K562 (cell line): ENCODE results near the gene EZH1. TPM values are rescaled to one million over a fixed set of nuclear protein-coding genes. Genes with fewer than 3 reads are reported as not detected.
A peak's percentile ranks its signal among the peaks of the same experiment; 100 is the strongest.

Experiments used
- CLOCK ChIP-seq: fragments of 250-450 bp; sonication (Bioruptor Pico); IDR thresholded peaks from 2 replicates; pipeline ENCODE4 v1.4.0; 2020; ENCODE audit warnings: mild to moderate bottlenecking, moderate library complexity, borderline replicate concordance
- DMBX1 ChIP-seq: fragments of 250-450 bp; sonication (Bioruptor Pico); IDR thresholded peaks from 2 replicates; pipeline ENCODE4 v1.8.0; 2022; ENCODE audit warnings: inconsistent platforms, mild to moderate bottlenecking, moderate library complexity, borderline replicate concordance
- FOXO4 ChIP-seq: fragments of 450-650 bp; formaldehyde crosslinking; IDR thresholded peaks from 2 replicates; pipeline ENCODE4 v1.4.0; 2020; ENCODE audit warnings: mild to moderate bottlenecking, moderate library complexity
- HDAC2 ChIP-seq: fragments of 450-650 bp; IDR thresholded peaks from 2 replicates; pipeline ENCODE4 v1.6.1; 2016; ENCODE audit warnings: mild to moderate bottlenecking
- PATZ1 ChIP-seq: fragments of 250-450 bp; sonication (Bioruptor Pico); IDR thresholded peaks from 2 replicates; pipeline ENCODE4 v1.5.0; 2020; ENCODE audit warnings: mild to moderate bottlenecking, borderline replicate concordance
- PBX2 ChIP-seq, 2 experiments: IDR thresholded peaks in 1 of 2; conservative IDR thresholded peaks in 1 of 2; 2 replicates each; pipeline ENCODE4 v1.6.1; 2016; ENCODE audit warnings: low read depth in 2 of 2, mild to moderate bottlenecking in 1 of 2, missing compliant biosample characterization in 1 of 2, missing genetic modification characterization in 1 of 2, moderate library complexity in 1 of 2
- USF2 ChIP-seq: sonication (generic); formaldehyde crosslinking; IDR thresholded peaks from 2 replicates; pipeline ENCODE4 v1.5.0; 2020; ENCODE audit warnings: missing genetic modification reagents
- ZBTB11 ChIP-seq, 3 experiments: fragments of 200-800 bp in 1 of 3; fragments of 250-450 bp in 1 of 3; fragments of 450-650 bp in 1 of 3; sonication (Bioruptor Pico) in 1 of 3; sonication (Bioruptor generic) in 1 of 3; formaldehyde crosslinking in 1 of 3; IDR thresholded peaks; 2 replicates each; pipeline versions ENCODE4 v1.6.1 to v1.8.0; 2016 to 2022; ENCODE audit warnings: mild to moderate bottlenecking in 2 of 3, missing genetic modification characterization in 2 of 3, missing compliant biosample characterization in 1 of 3, moderate library complexity in 1 of 3
- ZNF3 ChIP-seq: fragments of 250-450 bp; sonication (Bioruptor Pico); IDR thresholded peaks from 2 replicates; pipeline ENCODE4 v1.5.0; 2021; ENCODE audit warnings: mild to moderate bottlenecking, moderate library complexity
- ZNF780A ChIP-seq: fragments of 250-450 bp; sonication (Bioruptor Pico); IDR thresholded peaks from 2 replicates; pipeline ENCODE4 v1.5.0; 2021; ENCODE audit warnings: mild to moderate bottlenecking
- polyA plus RNA-seq, 8 experiments: library from polyadenylated mRNA; depleted of rRNA in 4 of 8; stranded (reverse) in 5 of 8; unstranded in 3 of 8; fragments of >200 nt; fragmentation: Nextera tagmentation in 2 of 8; fragmentation: Illumina TruSeq in 1 of 8; extraction: Ambion mirVana in 2 of 8; extraction: Trizol in 1 of 8; gene quantifications; 2 replicates each; pipeline versions ENCODE4 v1.2.1 to v1.2.3, GENCODE V29; 2011 to 2014; ENCODE audit warnings: inconsistent platforms in 1 of 8, missing spikeins in 1 of 8
- total RNA-seq, 7 experiments: library from RNA; depleted of rRNA in 6 of 7; stranded (reverse); fragments of >200 nt in 6 of 7; fragmentation: Illumina TruSeq in 2 of 7; extraction: Trizol in 2 of 7; gene quantifications; 2 replicates each; pipeline versions ENCODE4 v1.2.1 to v1.2.3, GENCODE V29; 2011 to 2021; ENCODE audit warnings: low replicate concordance in 1 of 7

The EZH1 gene
- total and polyA plus RNA-seq, 9 of the 15 experiments (the other 6 are each of a cell fraction or from before 2014, with no cell fraction given), result 8.6 to 40.8 (median 22.9) TPM

GRCh38 chr17:42677012-42677857, 67.6 kb downstream of the EZH1 start (continued):
- TF ChIP-seq PBX2 (CRISPR knock-in tag; IDR thresholded peaks at IDR 0.05; ENCODE audit: low read depth), result no peak
- TF ChIP-seq PBX2 (tag; conservative IDR thresholded peaks at IDR 0.05; ENCODE audit: low read depth), result 0 out of 2 replicates have a peak, but pooled peaks have one; percentile 22
- no peak for TF ChIP-seq ZNF3 (CRISPR knock-in tag)
- TF ChIP-seq ZNF780A, result no peak
- peak; percentile 56; the same call in 1 of the 2 replicates for TF ChIP-seq HDAC2
- 0 out of 6 replicates have a peak, but pooled peaks of 1 of the 3 experiments have one; percentile 17 for TF ChIP-seq ZBTB11 (CRISPR knock-in tag; IDR thresholded peaks at IDR 0.05)
- TF ChIP-seq DMBX1 (CRISPR knock-in tag), result 0 out of 2 replicates have a peak, but pooled peaks have one; percentile 31
- TF ChIP-seq PATZ1 (CRISPR knock-in tag), result no peak
- TF ChIP-seq USF2 (CRISPR knock-in tag), result peak; percentile 93
- TF ChIP-seq CLOCK (CRISPR knock-in tag), result no peak
- TF ChIP-seq FOXO4 (CRISPR knock-in tag), result no peak
